Measurements from ENCODE around the gene RGCC. TPM values are rescaled to one million over a fixed set of nuclear protein-coding genes. Genes with fewer than 3 reads are reported as not detected.

The RGCC gene
- polyA plus RNA-seq, 2 of the 4 experiments (the other 2 are of a cell fraction), result 0.43 to 1.3 TPM

- ATAC-seq (no peak), FAIRE-seq (no peak), DNase-seq (ENCODE audit: low read depth in 1 of 2, low spot score in 1 of 2) (no peak)
- 45% methylated on average over 2 of the region's 2 CpGs for WGBS (ENCODE audit: missing lambda C conversion rate)
- no peak overlapping the region for H3K27ac ChIP-seq
- H3K4me3 ChIP-seq, result no peak overlapping the region
- no peaks in the 10 kb centered on the region for H3K4me1 ChIP-seq
- POLR2A ChIA-PET, result no interaction called here
- no peak for TF ChIP-seq NR3C1 (IDR thresholded peaks at IDR 0.05)
- no peak for TF ChIP-seq KDM1A (IDR thresholded peaks at IDR 0.05; ENCODE audit: low read depth)
- no peak for TF ChIP-seq HOXB5 (CRISPR knock-in tag; IDR thresholded peaks at IDR 0.05)
- no peak for TF ChIP-seq HOXB13 (CRISPR knock-in tag; IDR thresholded peaks at IDR 0.05; ENCODE audit: low read depth)
- TF ChIP-seq SREBF2 (IDR thresholded peaks at IDR 0.05), result no peak
- no peak for TF ChIP-seq MAZ (IDR thresholded peaks at IDR 0.05; ENCODE audit: borderline replicate concordance, low read depth, low read length)
- TF ChIP-seq BHLHE40 (IDR thresholded peaks at IDR 0.05; ENCODE audit: low read depth, low read length), result no peak
- TF ChIP-seq GATA3 (IDR thresholded peaks at IDR 0.05; ENCODE audit: borderline replicate concordance), result no peak
- no peaks in the 10 kb centered on the region for H3K9me3 ChIP-seq
- CTCF ChIA-PET, result no interaction called here
- no peak overlapping the region for H3K4me2 ChIP-seq
Observed at GRCh38 chr13:41460930-41461329, 3.6 kb downstream of the RGCC start.

GRCh38 chr13:41461527-41462139 is 4.3 kb downstream of the RGCC start:
- no peak for ATAC-seq

GRCh38 chr13:41462427-41462826 is 5.1 kb downstream of the RGCC start:
- no peak overlapping the region for H3K4me2 ChIP-seq
- FAIRE-seq, result no peak
- ChIA-PET POLR2A (no interaction called here), CTCF (no interaction called here)
- no peak overlapping the region for H3K27ac ChIP-seq
- 76% methylated on average over 6 of the region's 6 CpGs for WGBS (ENCODE audit: missing lambda C conversion rate)
- no peak for DNase-seq (ENCODE audit: low read depth in 1 of 2, low spot score in 1 of 2)
- no peak for ATAC-seq
- H3K4me1 ChIP-seq, result no peaks in the 10 kb centered on the region
- no peak for TF ChIP-seq EHMT2 (IDR thresholded peaks at IDR 0.05; ENCODE audit: low read depth)
- TF ChIP-seq CHD2 (IDR thresholded peaks at IDR 0.05; ENCODE audit: low read length, partially characterized antibody), result no peak
- TF ChIP-seq ESRRA (IDR thresholded peaks at IDR 0.05; ENCODE audit: borderline replicate concordance, low read length), result no peak
- TF ChIP-seq NPAS2 (CRISPR knock-in tag; IDR thresholded peaks at IDR 0.05; ENCODE audit: borderline replicate concordance), result no peak
- no peak for TF ChIP-seq EHF (CRISPR knock-in tag; IDR thresholded peaks at IDR 0.05)
- TF ChIP-seq MAFK (IDR thresholded peaks at IDR 0.05; ENCODE audit: partially characterized antibody), result no peak
- TF ChIP-seq RFX5 (IDR thresholded peaks at IDR 0.05), result no peak
- TF ChIP-seq REST (IDR thresholded peaks at IDR 0.05), result no peak
- no peak for TF ChIP-seq PHF8 (IDR thresholded peaks at IDR 0.05; ENCODE audit: borderline replicate concordance, low read depth)
- TF ChIP-seq EP300 (IDR thresholded peaks at IDR 0.05), result no peak
- TF ChIP-seq RCOR1 (IDR thresholded peaks at IDR 0.05; ENCODE audit: low read depth, low read length), result no peak
- TF ChIP-seq, protein P1, sequence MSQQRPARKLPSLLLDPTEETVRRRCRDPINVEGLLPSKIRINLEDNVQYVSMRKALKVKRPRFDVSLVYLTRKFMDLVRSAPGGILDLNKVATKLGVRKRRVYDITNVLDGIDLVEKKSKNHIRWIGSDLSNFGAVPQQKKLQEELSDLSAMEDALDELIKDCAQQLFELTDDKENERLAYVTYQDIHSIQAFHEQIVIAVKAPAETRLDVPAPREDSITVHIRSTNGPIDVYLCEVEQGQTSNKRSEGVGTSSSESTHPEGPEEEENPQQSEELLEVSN (IDR thresholded peaks at IDR 0.05; ENCODE audit: borderline replicate concordance, low read depth), result no peak
- TF ChIP-seq RNF2 (IDR thresholded peaks at IDR 0.05; ENCODE audit: borderline replicate concordance, low read depth), result no peak
- no peak for TF ChIP-seq KDM1A (IDR thresholded peaks at IDR 0.05; ENCODE audit: low read depth)
- no peak for TF ChIP-seq SMC3 (IDR thresholded peaks at IDR 0.05)
- H3K9me3 ChIP-seq, result no peaks in the 10 kb centered on the region
- H3K4me3 ChIP-seq, result no peak overlapping the region

More at GRCh38 chr13:41461527-41462139, 4.3 kb downstream of the RGCC start:
- no peak for DNase-seq (ENCODE audit: low read depth in 1 of 2, low spot score in 1 of 2)
- Histone ChIP-seq H3K4me3 (no peak overlapping the region), H3K4me2 (no peak overlapping the region), H3K27ac (no peak overlapping the region), H3K4me1 (no peaks in the 10 kb centered on the region), H3K9me3 (no peaks in the 10 kb centered on the region)
- POLR2A ChIA-PET, result no interaction called here
- WGBS (ENCODE audit: missing lambda C conversion rate), result 66% methylated on average over 3 of the region's 3 CpGs
- CTCF ChIA-PET, result no interaction called here
- no peak for FAIRE-seq
- TF ChIP-seq NFE2L2 (conservative IDR thresholded peaks at IDR 0.05; ENCODE audit: low read length) (no peak), MAFK (IDR thresholded peaks at IDR 0.05; ENCODE audit: partially characterized antibody) (no peak), POLR2AphosphoS2 (conservative IDR thresholded peaks at IDR 0.05; ENCODE audit: low read length) (no peak), FOXS1 (CRISPR knock-in tag; IDR thresholded peaks at IDR 0.05) (no peak)
